Right lobe of liver (tissue), 4 donors: ENCODE results near the gene TRIP12.

ENCODE experiments used
- POLR2A ChIP-seq: fragments of 450-650 bp; IDR thresholded peaks from one replicate; pipeline ENCODE4 v1.6.1; 2017; ENCODE audit warnings: antibody characterized with exemption, mild to moderate bottlenecking
- TF ChIP-seq, protein P1 (sequence below), 4 donors: fragments of 200-600 bp in 3 of 4; fragments of 450-650 bp in 1 of 4; IDR thresholded peaks; one replicate each; pipeline versions ENCODE4 v1.5.1 to v1.8.0; 2016 to 2022; ENCODE audit warnings: antibody characterized with exemption in 4 of 4, mild to moderate bottlenecking in 2 of 4
- donor health status: DM: no; HTN: no; CAD: no.
- donor health status: DM: no; HTN: no; CAD: no.
- donor health status: DM: no; HTN: yes; CAD: no.

- TF ChIP-seq POLR2A = no peak
- TF ChIP-seq, protein P1, sequence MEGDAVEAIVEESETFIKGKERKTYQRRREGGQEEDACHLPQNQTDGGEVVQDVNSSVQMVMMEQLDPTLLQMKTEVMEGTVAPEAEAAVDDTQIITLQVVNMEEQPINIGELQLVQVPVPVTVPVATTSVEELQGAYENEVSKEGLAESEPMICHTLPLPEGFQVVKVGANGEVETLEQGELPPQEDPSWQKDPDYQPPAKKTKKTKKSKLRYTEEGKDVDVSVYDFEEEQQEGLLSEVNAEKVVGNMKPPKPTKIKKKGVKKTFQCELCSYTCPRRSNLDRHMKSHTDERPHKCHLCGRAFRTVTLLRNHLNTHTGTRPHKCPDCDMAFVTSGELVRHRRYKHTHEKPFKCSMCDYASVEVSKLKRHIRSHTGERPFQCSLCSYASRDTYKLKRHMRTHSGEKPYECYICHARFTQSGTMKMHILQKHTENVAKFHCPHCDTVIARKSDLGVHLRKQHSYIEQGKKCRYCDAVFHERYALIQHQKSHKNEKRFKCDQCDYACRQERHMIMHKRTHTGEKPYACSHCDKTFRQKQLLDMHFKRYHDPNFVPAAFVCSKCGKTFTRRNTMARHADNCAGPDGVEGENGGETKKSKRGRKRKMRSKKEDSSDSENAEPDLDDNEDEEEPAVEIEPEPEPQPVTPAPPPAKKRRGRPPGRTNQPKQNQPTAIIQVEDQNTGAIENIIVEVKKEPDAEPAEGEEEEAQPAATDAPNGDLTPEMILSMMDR (IDR thresholded peaks at IDR 0.05) = no peak
Measured at GRCh38 chr2:229795058-229795457, 126.8 kb downstream of the TRIP12 start.
